ENCODE measurements around the gene DCST2.

- TF ChIP-seq CTCF (IDR thresholded peaks at IDR 0.05) (no peak), POLR2A (IDR thresholded peaks at IDR 0.05) (no peak)
These were observed 18.7 kb downstream of the DCST2 start for GRCh38 chr1:155014709-155015508.
